Measurements from ENCODE around the gene ASTN2.

ASTN2 gene

GRCh38 chr9:116501871-116502270, 913.0 kb downstream of the ASTN2 start:
- DNase-seq (ENCODE audit: extremely low read depth in 1 of 2, low read depth in 1 of 2) = no peak

GRCh38 chr9:116499986-116500871, 914.6 kb downstream of the ASTN2 start:
- DNase-seq (ENCODE audit: extremely low read depth in 1 of 2, low read depth in 1 of 2) = no peak

DNA sequence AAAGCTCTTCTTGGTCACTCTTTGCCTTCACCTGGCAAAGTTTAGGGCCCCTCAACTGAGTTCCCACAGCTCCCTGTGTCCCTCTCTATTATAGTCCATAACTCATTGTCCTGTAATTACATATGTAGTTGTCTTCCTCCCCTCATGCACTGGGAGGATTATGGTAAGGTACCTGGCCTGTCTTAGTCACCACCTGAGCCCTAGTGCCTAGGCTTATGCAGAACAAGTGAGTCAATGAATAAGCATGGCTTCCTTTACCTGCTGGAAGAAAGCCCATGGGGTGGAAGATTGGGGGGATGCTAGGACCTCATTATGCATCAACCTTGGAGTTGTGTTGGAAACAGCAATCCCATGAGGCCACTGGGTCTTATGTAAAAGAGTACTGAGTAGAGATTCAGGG, 915.4 kb downstream of the ASTN2 start:
- DNase-seq (ENCODE audit: extremely low read depth in 1 of 2, low read depth in 1 of 2) = no peak

DNA sequence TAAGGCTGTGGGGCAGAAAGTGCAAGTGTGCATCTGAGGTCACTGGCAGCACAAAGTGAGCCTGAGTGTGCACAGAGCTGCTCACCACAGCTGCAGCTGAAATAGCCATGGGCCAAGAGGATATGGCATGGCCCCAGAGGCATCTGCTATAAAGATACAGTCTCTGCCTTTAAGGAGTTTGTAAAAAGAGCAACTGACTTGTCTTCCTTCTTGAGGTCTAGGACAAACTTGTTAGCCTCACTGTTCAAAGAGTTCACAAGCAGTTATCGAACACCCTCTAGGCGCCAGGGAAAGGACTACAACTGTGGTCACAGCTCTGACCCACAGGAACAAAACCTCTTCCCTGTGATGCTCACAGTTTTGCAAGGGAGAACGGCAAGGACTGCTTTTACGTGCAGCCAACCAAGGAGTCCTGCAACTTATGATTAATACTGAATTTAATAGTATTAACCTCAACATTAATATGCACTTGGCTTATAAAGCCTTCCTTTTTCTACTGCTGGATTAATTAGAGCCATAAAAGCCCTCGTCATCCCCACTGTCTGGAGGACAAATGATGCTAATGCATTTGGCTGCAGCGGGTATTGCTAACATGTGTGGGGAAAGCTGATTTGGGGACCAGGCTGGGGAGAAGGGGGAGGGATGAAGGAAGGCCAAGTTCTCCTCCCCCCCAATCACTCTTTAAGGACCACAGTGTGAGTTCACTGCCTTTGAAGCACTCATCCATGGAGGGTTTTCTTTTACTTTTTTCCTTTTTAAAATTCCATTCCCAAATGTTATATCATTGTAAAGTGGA, 917.6 kb downstream of the ASTN2 start:
- no peak for DNase-seq (ENCODE audit: extremely low read depth in 1 of 2, low read depth in 1 of 2)

DNA sequence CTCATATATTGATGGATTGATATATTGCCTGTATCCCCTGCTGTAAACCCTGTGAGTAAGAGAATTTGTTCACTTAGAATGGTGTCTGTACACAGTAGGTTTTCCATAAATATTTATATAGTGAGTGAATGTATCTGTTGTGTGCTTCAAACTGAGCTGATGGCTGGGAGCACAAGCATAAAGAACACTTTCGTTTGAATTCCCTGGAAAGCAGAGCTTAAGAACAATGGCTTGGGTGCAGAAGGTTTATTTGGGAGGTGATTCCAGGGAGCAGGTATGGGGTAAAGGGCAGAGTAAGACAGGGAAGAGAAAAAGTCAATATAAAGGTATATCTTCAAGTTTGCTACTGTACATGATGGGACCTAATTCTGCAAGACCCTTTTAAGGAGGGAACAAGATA, 918.7 kb downstream of the ASTN2 start:
- no peak for DNase-seq (ENCODE audit: extremely low read depth in 1 of 2, low read depth in 1 of 2)

DNA sequence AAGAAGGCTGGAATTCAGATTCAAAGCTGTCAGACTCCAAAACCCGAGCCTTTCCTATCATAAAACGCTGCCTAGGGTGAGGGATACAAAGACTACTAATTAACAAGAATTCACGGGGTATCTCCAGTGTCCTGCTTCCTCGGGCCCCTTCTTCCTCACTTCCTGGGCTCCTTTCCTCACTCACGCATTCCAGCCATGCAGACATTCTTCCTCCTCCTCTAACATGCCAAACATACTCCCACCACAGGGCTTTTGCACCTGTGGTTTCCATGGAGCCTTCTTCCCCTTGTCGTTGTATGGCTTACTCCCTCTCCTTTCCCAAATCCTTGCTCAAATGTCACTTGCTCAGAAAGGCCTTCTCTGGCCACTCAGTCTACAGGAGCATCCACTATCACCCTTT, 919.1 kb downstream of the ASTN2 start:
- no peak for DNase-seq (ENCODE audit: extremely low read depth in 1 of 2, low read depth in 1 of 2)

- DNase-seq (ENCODE audit: extremely low read depth in 1 of 2, low read depth in 1 of 2) = no peak
These were observed 919.8 kb downstream of the ASTN2 start for GRCh38 chr9:116494815-116495634.

DNA sequence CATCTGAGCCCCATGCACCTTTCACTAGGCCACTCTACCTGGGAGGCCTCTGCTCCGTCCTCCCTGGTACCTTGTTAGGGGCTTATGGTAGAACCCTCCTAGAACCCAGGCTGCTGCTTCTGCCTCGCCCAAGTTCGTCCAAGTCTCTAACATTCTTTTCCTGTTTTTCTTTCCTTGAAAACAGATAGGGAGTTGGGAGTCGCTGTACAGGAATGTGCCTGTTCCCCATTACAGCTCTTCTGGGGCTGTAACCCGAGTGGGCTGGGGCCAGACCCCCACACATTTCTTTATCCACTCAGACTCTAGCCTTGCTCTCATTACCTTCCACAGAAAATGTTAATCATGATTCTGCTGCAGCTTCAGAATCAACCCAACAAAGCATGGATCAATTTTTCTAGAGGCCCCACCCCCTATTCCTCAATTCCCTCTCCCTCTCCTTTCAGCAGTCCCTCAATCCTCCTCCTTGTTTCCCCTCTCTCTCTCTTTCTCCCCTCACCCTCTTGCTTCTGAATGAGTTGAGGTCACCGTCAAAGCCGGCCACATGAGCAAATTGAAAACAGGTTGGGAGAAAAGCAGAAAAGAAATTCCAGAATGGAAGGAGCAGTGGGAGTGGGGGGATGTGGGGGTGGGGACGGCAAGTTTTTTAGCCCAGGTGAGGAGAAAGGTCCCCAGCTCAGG, 921.5 kb downstream of the ASTN2 start:
- no peak for DNase-seq (ENCODE audit: extremely low read depth in 1 of 2, low read depth in 1 of 2)

DNA sequence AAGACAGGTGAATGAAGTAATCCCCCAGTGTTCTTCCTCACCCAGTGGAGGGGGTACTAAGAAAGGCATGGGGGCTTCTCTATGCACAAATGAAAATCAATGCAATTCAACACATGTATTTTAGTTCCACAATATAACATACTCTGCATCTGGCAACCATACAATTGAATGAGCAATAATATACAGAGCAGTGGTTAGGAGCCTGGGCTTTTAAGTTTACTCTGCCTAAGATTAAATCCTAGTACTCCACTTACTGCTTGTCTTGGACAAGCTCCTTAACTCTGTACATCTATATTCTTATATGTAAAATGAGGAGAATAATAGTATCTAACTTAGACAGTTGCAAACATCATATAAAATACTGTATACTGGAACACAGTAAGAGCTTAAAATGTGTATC, 923.2 kb downstream of the ASTN2 start:
- DNase-seq (ENCODE audit: extremely low read depth in 1 of 2, low read depth in 1 of 2) = no peak

- no peak for DNase-seq (ENCODE audit: extremely low read depth in 1 of 2, low read depth in 1 of 2)
These were observed 923.6 kb downstream of the ASTN2 start for GRCh38 chr9:116491219-116491618.

DNA sequence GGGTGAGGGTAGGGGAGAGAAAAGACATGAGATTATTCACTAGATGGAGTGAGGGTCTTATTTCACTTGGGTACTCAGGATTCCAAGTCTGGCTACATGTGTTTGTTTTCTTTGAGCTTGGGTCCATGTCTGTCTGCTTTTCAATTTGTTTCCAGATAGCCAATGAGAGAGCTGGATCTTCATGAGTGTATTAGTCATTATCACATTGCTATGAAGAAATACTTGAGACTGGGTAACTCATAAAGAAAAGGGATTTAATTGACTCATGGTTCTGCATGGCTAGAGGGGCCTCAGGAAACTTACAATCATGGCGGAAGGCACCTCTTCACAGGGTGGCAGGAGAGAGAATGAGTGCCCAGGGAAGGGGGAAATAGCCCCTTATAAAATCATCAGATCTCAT, 924.5 kb downstream of the ASTN2 start:
- no peak for DNase-seq (ENCODE audit: extremely low read depth in 1 of 2, low read depth in 1 of 2)

DNA sequence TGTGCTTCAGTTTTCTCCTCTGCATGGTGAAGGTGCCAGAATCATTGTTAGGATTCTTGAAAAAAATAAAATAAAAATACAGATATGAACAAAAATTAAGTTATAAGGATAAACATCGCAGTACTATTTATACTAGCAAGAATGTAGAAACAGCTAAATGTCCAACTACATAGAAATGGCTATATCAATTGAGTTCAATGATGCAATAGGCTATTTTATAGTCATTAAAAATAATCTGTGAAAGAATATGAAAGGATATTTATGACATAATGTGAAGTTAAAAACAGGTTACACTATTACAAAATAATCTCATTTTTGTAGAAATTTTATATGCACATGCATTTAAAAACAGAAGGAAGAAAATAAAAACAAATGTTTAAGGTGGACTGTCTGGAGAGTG, 926.5 kb downstream of the ASTN2 start:
- no peak for DNase-seq (ENCODE audit: extremely low read depth in 1 of 2, low read depth in 1 of 2)

- DNase-seq (ENCODE audit: extremely low read depth in 1 of 2, low read depth in 1 of 2) = no peak
These were observed 930.3 kb downstream of the ASTN2 start for GRCh38 chr9:116484492-116485061.

- DNase-seq (ENCODE audit: extremely low read depth in 1 of 2, low read depth in 1 of 2) = no peak
These were observed 931.0 kb downstream of the ASTN2 start for GRCh38 chr9:116483622-116484491.

DNA sequence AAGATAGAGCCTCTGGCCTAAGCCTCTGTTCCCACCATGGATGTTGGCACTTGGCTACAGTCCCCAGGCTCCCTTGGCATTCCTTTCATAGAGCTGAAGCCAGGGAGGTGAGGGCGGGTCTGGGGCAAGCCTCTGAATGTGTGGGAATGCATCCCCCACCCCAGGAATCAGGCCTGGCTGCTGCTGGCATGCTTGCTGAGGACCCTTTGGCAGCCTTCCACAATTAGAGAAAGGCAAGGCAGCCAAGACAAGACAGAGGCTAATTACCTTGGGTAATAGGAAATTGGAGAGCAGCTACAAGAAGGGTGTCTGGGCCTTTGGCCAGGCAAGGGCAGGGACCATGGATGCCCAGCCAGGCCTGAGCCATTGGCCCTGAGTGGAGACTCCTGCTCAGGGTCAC, 932.1 kb downstream of the ASTN2 start:
- no peak for DNase-seq (ENCODE audit: extremely low read depth in 1 of 2, low read depth in 1 of 2)

DNA sequence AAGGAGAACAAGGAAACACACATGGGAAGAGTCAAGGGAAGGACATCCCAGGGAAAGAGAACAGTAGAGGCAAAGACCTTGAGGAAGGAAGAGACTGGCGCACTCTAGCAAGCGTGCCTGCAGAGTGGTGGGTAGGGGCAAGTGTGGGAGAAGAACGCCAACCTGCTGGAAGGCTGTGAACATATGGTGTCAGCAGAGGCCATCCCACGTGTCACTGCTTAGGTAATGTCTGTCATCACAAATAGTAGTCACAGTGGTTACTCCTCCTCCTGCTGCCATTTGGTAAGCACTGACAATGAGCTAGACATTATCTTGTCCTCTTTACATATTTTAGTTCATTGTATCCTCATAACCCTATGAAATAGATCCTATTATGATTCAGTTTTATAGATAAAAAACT, 934.2 kb downstream of the ASTN2 start:
- DNase-seq (ENCODE audit: extremely low read depth in 1 of 2, low read depth in 1 of 2) = no peak

GRCh38 chr9:116479967-116480366, 934.9 kb downstream of the ASTN2 start:
- DNase-seq (ENCODE audit: extremely low read depth in 1 of 2, low read depth in 1 of 2) = no peak

GRCh38 chr9:116479056-116479544, 935.8 kb downstream of the ASTN2 start:
- DNase-seq (ENCODE audit: extremely low read depth in 1 of 2, low read depth in 1 of 2) = no peak

GRCh38 chr9:116477584-116478141, 937.2 kb downstream of the ASTN2 start:
- no peak for DNase-seq (ENCODE audit: extremely low read depth in 1 of 2, low read depth in 1 of 2)

Data from activated CD8-positive, alpha-beta memory T cell treated with anti-CD3 and anti-CD28 coated beads for 1 hour (primary cell).